ENCODE results near the gene ZKSCAN7.

GRCh38 chr3:44562147-44562546, 7.2 kb downstream of the ZKSCAN7 start:
- TF ChIP-seq CTCF (IDR thresholded peaks at IDR 0.05) (no peak), POLR2AphosphoS5 (IDR thresholded peaks at IDR 0.05; ENCODE audit: insufficient read depth in 1 of 2, low read depth in 1 of 2) (no peak)
